Measurements from ENCODE around the gene TMEM61.

Gene TMEM61

GRCh38 chr1:55039342-55040082 is 59.1 kb downstream of the TMEM61 start, which contains the start of gene PCSK9:
TSS of gene PCSK9 (plus strand) at chr1:55039548. CDS start at chr1:55039838, 290 bp downstream.
- Histone ChIP-seq H3K4me1 (ENCODE audit: control insufficient read depth, insufficient read depth, low read length) (peaks cover 36% of the 10 kb centered on the region), H3K27me3 (ENCODE audit: control insufficient read depth, insufficient read depth, low read length) (peaks cover 41% of the 10 kb centered on the region; the same call in 1 of the 2 replicates), H3K27ac (ENCODE audit: low read depth, low read length) (no peak within 1 kb of the TSS), H3K9ac (ENCODE audit: low read length) (peak within 1 kb of the TSS; percentile 64), H3K9me3 (ENCODE audit: control insufficient read depth, insufficient read depth, low read depth, low read length) (no peaks in the 10 kb centered on the region), H3K36me3 (ENCODE audit: control insufficient read depth, insufficient read depth, low read length) (peaks cover 30% of the 10 kb centered on the region), H3K4me3 (ENCODE audit: low read depth, low read length) (peak within 1 kb of the TSS; percentile 69)

- H3K4me1 ChIP-seq (ENCODE audit: control insufficient read depth, insufficient read depth, low read length) = peaks cover 36% of the 10 kb centered on the region
- H3K27ac ChIP-seq (ENCODE audit: low read depth, low read length) = no peak overlapping the region
- peaks cover 34% of the 10 kb centered on the region for H3K36me3 ChIP-seq (ENCODE audit: control insufficient read depth, insufficient read depth, low read length)
- peak overlapping the region; percentile 64 for H3K9ac ChIP-seq (ENCODE audit: low read length)
- H3K27me3 ChIP-seq (ENCODE audit: control insufficient read depth, insufficient read depth, low read length) = peaks cover 41% of the 10 kb centered on the region; the same call in 1 of the 2 replicates
- peak overlapping the region; percentile 69 for H3K4me3 ChIP-seq (ENCODE audit: low read depth, low read length)
- H3K9me3 ChIP-seq (ENCODE audit: control insufficient read depth, insufficient read depth, low read depth, low read length) = no peaks in the 10 kb centered on the region
These were observed 59.9 kb downstream of the TMEM61 start for GRCh38 chr1:55040083-55040932.

GRCh38 chr1:55040933-55041494 is 60.6 kb downstream of the TMEM61 start:
- peak overlapping the region; percentile 69 for H3K4me3 ChIP-seq (ENCODE audit: low read depth, low read length)
- H3K27ac ChIP-seq (ENCODE audit: low read depth, low read length) = no peak overlapping the region
- peaks cover 38% of the 10 kb centered on the region for H3K36me3 ChIP-seq (ENCODE audit: control insufficient read depth, insufficient read depth, low read length)
- H3K4me1 ChIP-seq (ENCODE audit: control insufficient read depth, insufficient read depth, low read length) = peaks cover 35% of the 10 kb centered on the region
- peak overlapping the region; percentile 34 for H3K9ac ChIP-seq (ENCODE audit: low read length)
- no peaks in the 10 kb centered on the region for H3K9me3 ChIP-seq (ENCODE audit: control insufficient read depth, insufficient read depth, low read depth, low read length)
- peaks cover 41% of the 10 kb centered on the region; the same call in 1 of the 2 replicates for H3K27me3 ChIP-seq (ENCODE audit: control insufficient read depth, insufficient read depth, low read length)

- Histone ChIP-seq H3K9ac (ENCODE audit: low read length) (no peak overlapping the region), H3K4me3 (ENCODE audit: low read depth, low read length) (no peak overlapping the region), H3K9me3 (ENCODE audit: control insufficient read depth, insufficient read depth, low read depth, low read length) (no peaks in the 10 kb centered on the region), H3K4me1 (ENCODE audit: control insufficient read depth, insufficient read depth, low read length) (peaks cover 32% of the 10 kb centered on the region), H3K36me3 (ENCODE audit: control insufficient read depth, insufficient read depth, low read length) (peaks cover 40% of the 10 kb centered on the region), H3K27me3 (ENCODE audit: control insufficient read depth, insufficient read depth, low read length) (peaks cover 41% of the 10 kb centered on the region; the same call in 1 of the 2 replicates), H3K27ac (ENCODE audit: low read depth, low read length) (no peak overlapping the region)
These were observed 61.2 kb downstream of the TMEM61 start for GRCh38 chr1:55041613-55042012.
